ENCODE measurements around the gene SERGEF.
"Not testable (repeated sequence)": the region's sequence is repeated elsewhere in the genome, so short reads cannot be mapped to it uniquely, and the experiment has no call there.

The SERGEF gene

GRCh38 chr11:18000128-18000527 lies 12.7 kb downstream of the SERGEF start:
- DNase-seq = not testable (repeated sequence)

- peak; percentile 60 for DNase-seq
Observed at GRCh38 chr11:17992916-17993315, 19.9 kb downstream of the SERGEF start.

GRCh38 chr11:17991783-17992433 lies 20.9 kb downstream of the SERGEF start:
- peak; percentile 20 for DNase-seq

GRCh38 chr11:17989306-17989705 lies 23.5 kb downstream of the SERGEF start:
- no peak for DNase-seq

- no peak for DNase-seq
Observed at GRCh38 chr11:17988465-17988864, 24.4 kb downstream of the SERGEF start.

- DNase-seq = no peak
Observed at GRCh38 chr11:17987826-17988225, 25.0 kb downstream of the SERGEF start.

- no peak for DNase-seq
Observed at GRCh38 chr11:17986711-17987220, 26.1 kb downstream of the SERGEF start.

- DNase-seq = peak; percentile 72
Observed at GRCh38 chr11:17986007-17986710, 26.7 kb downstream of the SERGEF start.

GRCh38 chr11:17985517-17985916 lies 27.3 kb downstream of the SERGEF start:
- peak; percentile 86 for DNase-seq

- DNase-seq = no peak
Observed at GRCh38 chr11:17983569-17983968, 29.3 kb downstream of the SERGEF start.

- DNase-seq = peak; percentile 2
Observed at GRCh38 chr11:17979770-17980371, 33.0 kb downstream of the SERGEF start.

- peak; percentile 19 for DNase-seq
Observed at GRCh38 chr11:17978553-17979287, 34.1 kb downstream of the SERGEF start.

GRCh38 chr11:17976651-17977050 lies 36.2 kb downstream of the SERGEF start:
- no peak for DNase-seq

- no peak for DNase-seq
Observed at GRCh38 chr11:17974246-17974645, 38.6 kb downstream of the SERGEF start.

GRCh38 chr11:17972987-17973386 lies 39.9 kb downstream of the SERGEF start:
- DNase-seq = peak; percentile 39

GRCh38 chr11:17968206-17968605 lies 44.6 kb downstream of the SERGEF start:
- no peak for DNase-seq

- no peak for DNase-seq
Observed at GRCh38 chr11:17967661-17968060, 45.2 kb downstream of the SERGEF start.

GRCh38 chr11:17960091-17960490 lies 52.8 kb downstream of the SERGEF start:
- no peak for DNase-seq

- no peak for DNase-seq
Observed at GRCh38 chr11:17958446-17958845, 54.4 kb downstream of the SERGEF start.

- no peak for DNase-seq
Observed at GRCh38 chr11:17954395-17955252, 58.2 kb downstream of the SERGEF start.

- DNase-seq = no peak
Observed at GRCh38 chr11:17952487-17952886, 60.4 kb downstream of the SERGEF start.

- no peak for DNase-seq
Observed at GRCh38 chr11:17951685-17952388, 61.0 kb downstream of the SERGEF start.
